KOPT-K1 (cell line): ENCODE measurements around the gene CAPN11.

Source experiments
- H3K27ac ChIP-seq: fragments of 200-600 bp; sonication (generic); 2 replicates; pipeline ENCODE4 v1.5.1; 2016; ENCODE audit warnings: antibody characterized with exemption, mild to moderate bottlenecking, low read depth, low read length; ENCODE audit not compliant: poor library complexity, severe bottlenecking
- H3K36me3 ChIP-seq: fragments of 200-600 bp; sonication (generic); 2 replicates; pipeline ENCODE4 v1.5.1; 2017; ENCODE audit warnings: antibody characterized with exemption, mild to moderate bottlenecking, low read length, moderate library complexity; ENCODE audit not compliant: insufficient read depth
- H3K9me3 ChIP-seq: fragments of 200-600 bp; sonication (generic); 2 replicates; pipeline ENCODE4 v1.5.1; 2017; ENCODE audit warnings: antibody characterized with exemption, low read length, mild to moderate bottlenecking; ENCODE audit not compliant: insufficient read depth, poor library complexity, severe bottlenecking

Gene CAPN11

DNA sequence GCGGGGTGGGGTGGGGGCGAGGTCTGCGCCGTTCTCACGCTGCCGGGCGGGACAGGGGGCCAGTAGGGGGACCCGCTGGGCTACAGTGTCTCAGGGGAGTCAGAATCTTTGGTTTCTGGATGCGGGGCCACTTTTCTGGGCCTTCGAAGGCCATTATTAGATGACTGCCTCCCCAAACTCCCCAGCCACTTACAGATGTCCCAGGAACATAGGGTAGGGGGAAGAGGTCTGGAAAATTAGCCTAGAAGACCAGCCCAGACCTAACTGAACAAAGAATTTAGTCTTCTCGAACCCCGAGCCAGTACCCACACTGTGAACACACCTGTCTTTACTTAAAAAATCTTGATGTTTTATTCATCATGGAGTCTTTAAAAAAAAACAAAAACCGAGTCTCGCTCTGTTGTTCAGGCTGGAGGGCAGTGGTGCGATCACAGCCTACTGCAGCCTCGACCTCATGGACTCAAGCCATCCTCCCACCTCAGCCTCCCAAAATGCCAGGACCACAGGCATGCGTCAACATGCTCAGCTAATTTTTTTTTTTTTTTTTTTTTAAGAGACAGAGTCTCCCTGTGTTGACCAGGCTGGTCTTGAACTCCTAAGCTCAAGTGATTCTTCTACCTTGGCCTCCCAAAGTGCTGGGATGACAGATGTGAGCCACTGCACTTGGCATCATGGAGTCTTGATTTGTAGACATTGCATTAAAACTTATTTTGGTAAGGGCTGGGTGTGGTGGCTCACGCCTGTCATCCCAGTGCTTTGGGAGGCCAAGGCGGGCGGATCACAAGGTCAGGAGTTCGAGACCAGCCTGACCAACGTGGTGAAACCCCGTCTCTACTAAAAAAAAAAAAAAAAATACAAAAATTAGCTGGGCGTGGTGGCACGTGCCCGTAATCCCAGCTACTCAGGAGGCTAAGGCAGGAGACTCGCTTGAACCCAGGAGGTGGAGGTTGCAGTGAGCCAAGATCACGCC is 61.5 kb downstream of the CAPN11 start:
- Histone ChIP-seq H3K9me3 (no peaks in the 10 kb centered on the region), H3K36me3 (no peaks in the 10 kb centered on the region), H3K27ac (peak overlapping the region; percentile 93)

DNA sequence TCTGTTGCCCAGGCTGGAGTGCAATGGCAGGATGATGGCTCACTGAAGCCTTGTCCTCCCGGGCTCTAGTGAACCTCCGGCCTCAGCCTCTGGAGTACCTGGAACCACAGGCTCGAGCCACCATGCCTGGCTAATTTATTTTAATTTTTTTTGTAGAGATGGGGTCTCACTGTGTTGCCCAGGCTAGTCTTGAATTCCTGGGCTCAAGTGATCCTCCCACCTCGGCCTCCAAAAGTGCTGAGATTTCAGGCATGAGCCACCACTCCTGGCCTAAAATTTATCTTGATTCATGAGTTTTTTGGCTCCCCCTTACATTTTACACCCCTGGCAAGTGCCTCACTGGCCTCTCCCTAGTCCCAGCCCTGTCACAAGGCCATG is 62.3 kb downstream of the CAPN11 start:
- H3K36me3 ChIP-seq: peaks cover under 1% of the 10 kb centered on the region; the same call in 1 of the 2 replicates
- H3K27ac ChIP-seq: peak overlapping the region; percentile 65
- no peaks in the 10 kb centered on the region for H3K9me3 ChIP-seq

DNA sequence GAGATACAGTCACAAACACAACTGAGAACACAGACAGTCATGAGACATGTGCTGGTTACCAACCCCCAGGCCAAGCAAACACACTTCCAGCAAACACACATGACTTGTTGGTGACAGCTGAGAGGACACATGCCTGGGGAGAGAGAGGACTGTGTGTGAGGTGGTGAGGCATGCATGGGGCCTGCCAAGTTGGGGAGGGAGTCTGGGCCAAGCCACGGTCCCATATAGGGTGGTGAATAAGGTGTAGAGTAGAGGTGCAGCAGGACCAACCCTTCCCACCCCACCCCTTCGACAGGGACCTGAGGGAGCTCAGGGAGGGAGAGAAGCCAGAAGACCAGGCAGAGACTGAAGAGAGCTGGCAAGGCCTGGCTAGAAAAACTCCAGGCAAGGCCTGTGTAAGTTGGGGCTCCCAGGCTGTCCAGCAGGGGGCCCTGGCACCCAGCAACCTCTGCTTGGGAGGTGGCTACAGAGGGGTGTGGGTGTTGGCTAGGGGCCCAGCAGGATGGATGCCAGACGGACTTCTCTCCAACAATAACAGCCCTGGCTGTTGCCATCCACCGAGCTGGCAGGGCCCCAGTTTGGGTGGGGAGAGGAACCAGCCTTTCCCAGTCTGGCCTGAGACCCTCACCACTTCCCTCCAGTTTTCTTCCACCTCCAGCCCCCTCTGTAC is 62.8 kb downstream of the CAPN11 start:
- H3K36me3 ChIP-seq: peaks cover 5% of the 10 kb centered on the region; the same call in 1 of the 2 replicates
- H3K9me3 ChIP-seq: no peaks in the 10 kb centered on the region
- peak overlapping the region; percentile 65 for H3K27ac ChIP-seq

DNA sequence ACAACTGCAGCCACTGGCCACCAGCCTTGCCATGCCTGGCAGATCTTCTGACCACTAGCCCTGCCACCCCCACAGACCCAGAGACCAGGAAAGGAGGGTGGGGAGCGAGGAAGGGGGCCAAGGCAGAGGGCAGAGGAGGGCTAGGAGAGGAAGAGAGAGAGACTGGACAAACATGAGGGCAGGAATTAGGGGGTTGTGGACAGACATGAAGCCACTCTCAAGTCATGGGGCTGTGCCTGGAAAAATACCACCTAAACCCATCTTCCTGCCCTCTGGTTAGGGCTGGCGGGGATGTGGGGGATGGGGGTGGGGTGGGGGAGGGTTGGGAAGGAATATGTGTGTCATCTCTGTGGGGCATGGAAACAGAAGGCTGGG is 63.3 kb downstream of the CAPN11 start:
- H3K9me3 ChIP-seq: no peaks in the 10 kb centered on the region
- peaks cover 5% of the 10 kb centered on the region for H3K36me3 ChIP-seq
- H3K27ac ChIP-seq: peak overlapping the region; percentile 85

DNA sequence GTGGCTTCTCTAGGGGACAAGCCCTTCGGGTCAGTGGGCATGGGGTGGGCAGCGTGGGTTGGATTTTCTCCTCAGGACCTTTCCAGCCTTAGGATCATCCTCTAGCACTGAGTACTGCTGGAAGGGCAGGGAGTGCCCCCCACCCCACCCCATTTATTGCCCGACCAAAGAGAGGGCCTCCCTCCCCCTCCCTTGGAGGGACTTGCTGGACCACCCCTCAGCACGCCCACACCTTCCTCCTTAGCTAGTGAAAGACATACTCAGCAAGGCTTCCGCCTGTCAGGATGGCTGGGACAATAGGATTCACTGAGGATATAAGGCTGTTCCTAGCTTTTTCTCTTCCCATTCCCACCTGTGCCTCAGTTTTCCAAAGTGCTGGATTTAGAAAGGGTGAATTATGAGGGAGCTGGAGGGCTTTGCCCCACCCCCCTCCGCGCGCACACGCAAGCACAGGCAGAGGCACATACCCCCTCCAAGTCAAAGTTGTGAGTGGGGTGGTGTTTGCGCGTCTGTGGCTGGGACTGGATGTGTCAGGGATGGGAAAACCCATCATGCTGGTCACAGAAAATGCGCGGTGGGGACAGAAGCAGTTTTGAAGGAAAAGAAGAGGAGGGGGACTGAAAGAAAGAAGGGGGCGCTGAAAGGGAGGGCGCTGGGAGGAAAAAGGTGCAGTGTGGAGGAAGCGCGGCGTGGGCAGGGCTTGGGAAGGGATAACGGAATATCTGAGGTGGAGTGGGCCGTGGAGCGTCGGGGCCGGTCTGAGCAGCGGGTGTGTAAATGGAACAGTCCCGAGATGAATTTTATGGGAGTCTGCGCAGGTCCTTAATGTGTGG is 64.1 kb downstream of the CAPN11 start:
- Histone ChIP-seq H3K27ac (peak overlapping the region; percentile 85), H3K36me3 (peaks cover 11% of the 10 kb centered on the region), H3K9me3 (no peaks in the 10 kb centered on the region)

DNA sequence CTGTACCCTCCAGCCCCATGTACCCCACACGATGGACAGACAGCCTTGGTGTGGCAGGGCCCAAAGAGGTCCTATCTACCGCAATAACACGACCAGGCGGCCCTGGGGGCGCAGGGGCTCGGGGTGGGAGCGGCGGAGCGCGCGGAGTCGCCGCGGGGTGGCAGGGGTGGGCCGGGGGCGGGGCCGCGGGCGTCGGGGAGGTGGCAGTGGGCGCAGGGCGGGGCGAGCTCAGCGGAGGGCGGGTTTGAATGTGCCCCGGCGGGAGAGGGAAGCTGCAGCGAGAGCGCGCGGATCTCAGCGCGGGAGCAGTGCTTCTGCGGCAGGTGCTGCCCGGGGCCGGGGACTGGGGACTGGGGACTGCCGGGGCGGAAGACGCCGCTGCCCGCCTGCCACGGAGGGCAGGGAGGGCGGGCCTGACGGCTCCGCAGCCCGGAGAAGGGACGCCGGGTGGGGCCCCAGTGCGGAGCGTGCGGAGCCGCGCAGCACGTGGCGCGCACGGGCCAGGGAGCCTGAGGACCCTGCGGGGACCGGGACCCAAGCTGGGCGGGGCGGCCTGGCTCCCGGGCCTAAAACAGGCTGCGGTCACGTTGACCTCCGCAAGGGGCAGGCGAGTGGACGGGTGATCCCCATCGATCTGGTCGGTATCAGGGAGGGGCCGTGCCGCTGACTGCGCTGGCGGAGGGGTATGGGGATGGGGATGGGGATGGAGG is 64.9 kb downstream of the CAPN11 start, which contains the start of gene SLC29A1:
SLC29A1 (plus strand) TSS at position 277 of the 710 bp plus-strand sequence. CDS start 3,719 bp downstream, outside the sequence.
- Histone ChIP-seq H3K27ac (peak within 1 kb of the TSS; percentile 85), H3K9me3 (no peaks in the 10 kb centered on the region), H3K36me3 (peaks cover 19% of the 10 kb centered on the region)

DNA sequence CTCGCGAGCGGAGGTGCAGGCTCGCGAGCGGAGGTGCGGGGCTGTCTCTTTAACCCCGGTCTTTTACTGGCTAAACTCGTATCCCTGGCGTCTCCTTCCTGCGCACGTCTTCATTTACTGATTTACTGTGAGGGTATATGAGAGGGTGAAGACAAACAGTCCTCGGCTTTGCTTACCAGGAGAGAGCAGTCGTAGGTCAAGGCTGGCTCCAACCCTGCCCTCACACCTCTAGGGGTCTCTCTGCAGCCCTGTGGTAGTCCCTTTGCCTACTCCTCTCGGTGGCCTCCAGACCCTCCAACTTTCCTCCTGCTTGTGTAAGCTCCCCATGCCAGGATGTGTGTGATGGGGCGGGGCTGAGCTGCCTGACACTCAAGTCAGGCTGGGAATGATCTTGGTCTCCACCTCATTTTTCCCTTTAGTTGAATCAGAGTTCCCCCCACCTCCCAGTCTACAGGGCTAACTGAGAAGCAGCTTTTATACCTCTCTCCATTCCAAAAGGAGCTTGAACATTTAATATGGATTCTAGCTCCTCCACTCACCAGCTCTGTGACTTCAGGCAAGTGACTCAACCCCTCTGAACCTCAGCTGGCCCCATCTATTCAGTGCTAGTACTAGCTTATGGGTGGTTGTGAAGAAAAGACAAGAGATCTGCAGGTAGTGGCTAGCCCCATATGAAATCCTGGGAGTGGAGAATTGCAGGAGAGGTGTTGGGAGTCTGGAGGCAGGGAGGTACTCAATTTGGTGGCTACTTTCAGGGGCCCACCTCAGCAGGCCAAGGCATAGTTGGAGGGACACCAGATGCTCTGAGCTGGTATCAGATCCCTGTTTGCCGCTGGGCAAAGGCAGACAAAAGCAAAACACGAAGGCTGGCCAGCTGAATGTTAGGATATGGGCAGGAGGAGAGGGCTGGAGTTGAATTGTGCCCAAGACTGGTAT is 65.7 kb downstream of the CAPN11 start:
- H3K36me3 ChIP-seq: peaks cover 27% of the 10 kb centered on the region
- peak overlapping the region; percentile 85 for H3K27ac ChIP-seq
- no peaks in the 10 kb centered on the region for H3K9me3 ChIP-seq

DNA sequence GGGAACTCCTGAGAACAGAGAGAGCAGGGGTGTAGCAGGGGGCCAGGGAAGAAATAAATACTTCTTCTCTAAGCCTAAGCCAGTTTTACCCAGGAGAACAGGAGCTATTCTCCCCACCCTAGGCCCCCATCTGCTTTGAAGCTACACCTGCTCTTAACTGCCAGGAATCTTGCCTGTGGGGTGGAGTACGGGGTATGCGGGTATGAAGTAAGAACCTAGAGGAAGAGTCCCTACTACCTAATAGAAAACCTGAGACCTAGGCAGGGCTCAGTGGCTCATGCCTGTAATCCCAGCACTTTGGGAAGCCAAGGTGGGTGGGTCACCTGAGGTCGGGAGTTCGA is 66.3 kb downstream of the CAPN11 start:
- Histone ChIP-seq H3K9me3 (no peaks in the 10 kb centered on the region), H3K36me3 (peaks cover 34% of the 10 kb centered on the region), H3K27ac (peak overlapping the region; percentile 85)

DNA sequence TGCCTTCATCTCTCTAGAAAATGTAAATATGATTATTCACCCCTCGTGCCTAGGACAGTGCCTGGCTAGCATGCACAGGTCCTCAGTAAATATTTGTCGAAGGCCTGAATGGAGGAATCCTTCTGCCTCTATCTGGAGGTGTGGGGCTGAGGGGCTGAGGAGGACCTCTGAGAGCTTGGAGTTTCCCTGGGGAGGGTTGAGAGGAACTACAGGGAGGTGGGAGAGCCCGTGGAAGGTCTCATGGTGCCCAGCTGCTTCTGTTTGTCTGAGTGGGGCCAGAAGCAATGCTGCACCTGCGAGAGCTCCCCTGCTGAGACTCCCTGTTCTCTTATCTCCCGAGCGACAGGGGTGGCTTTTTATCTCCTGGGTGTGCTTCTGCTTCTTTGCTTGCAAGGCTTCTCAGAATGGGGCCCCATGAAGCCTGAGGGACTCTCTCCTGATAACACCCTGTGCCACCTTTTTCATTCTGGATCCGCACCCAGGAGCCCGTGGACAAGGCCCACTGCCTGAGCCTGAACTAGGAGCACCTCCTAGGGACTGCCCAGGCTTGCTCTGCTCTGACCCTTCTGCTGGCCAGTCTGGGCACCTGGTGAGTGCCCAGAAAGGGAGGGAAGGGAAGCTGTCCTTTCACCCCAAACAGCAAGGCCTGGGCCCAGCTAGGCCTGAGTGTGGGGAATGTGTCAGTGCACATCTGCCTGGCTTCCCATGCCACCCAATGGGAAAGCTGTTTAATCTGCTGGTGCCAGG is 67.1 kb downstream of the CAPN11 start:
- peaks cover 42% of the 10 kb centered on the region for H3K36me3 ChIP-seq
- H3K9me3 ChIP-seq: no peaks in the 10 kb centered on the region
- H3K27ac ChIP-seq: peak overlapping the region; percentile 85

DNA sequence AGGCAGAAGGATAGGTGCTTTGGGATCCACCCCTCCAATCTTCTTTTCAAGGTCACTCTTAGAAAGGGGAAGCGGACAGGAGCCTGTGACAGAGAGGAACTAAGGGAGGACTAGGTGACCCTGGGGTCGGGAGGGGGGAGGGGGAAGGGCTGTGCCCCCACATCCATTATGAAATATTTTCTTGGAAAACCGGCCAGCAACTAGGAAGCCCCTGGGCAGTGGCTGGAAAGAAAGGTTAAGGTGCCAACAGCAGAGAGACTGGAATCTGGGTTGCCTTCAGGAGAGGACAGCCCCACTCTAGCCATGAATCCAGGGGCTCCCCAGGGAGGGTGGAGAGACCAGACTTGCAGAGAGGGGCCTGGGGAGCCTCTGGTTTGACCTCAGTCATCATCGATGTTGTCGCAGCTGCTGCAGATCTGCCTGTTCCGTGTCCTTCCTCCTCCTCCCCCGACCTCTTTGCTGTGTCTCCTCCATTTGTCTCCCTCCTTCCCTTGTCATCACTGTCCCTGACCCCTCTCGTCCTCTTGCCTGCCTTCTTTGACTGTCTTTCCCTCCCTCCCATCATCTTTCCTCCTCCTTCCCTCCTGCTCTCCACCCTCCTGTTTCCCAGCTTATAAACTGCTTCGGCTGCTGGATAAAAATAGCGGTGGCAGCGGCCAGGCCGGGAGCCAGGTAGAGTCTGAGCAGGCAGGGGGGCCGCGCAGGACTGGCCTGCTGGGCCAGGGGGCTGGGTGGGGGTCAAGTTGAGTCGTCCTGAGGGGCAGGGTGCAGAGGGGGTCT is 67.9 kb downstream of the CAPN11 start:
- H3K27ac ChIP-seq: peak overlapping the region; percentile 85
- H3K9me3 ChIP-seq: no peaks in the 10 kb centered on the region
- H3K36me3 ChIP-seq: peaks cover 50% of the 10 kb centered on the region

DNA sequence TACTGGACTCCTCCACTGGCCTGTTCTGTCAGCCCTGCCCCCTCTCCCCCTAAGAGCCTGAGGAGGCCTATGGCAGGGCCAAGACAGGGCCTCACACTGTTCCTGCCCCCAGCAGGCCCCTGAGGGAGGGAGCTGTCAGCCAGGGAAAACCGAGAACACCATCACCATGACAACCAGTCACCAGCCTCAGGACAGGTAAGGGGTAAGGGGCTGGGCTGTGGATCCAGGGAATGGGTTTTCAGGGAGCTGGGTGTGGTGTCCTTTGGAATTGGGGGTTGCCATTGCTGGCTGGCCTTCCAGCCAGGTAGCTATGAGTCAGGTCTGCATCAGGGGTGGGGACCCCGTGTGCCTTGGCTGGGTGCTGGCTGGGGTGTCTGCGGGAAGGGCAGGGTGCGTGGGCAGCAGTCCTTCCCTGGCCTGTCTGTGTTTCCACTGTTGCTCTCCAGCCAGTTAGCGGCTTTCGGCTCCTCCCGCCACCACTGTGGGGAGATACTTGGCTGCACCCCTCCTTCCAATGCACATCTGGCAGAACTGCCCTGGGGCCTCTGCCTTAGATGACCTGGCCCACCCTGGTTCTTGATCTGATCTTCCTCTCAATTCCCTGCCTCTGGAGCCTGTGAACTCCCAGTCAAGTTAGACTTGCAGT is 68.7 kb downstream of the CAPN11 start:
- peak overlapping the region; percentile 85 for H3K27ac ChIP-seq
- peaks cover 57% of the 10 kb centered on the region for H3K36me3 ChIP-seq
- no peaks in the 10 kb centered on the region for H3K9me3 ChIP-seq

DNA sequence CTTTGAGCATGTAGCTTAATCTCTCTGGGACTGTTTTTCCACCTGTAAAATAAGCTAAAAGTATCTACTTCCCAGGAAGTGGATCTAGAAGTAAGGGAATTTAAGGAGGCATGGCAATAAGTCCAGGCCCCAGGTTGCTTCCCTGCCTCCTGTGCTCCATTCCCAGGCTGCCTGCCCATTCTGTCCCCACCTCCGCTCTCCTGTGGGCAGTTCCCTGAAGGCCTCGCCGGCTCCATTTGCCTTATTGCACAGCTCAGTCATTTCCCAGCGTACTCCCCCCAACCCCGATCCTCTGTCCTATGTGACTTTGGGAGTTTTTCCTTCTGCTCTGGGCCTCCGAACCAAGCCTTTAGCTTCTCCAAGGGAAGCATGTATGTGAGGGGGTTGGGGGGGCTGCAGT is 69.4 kb downstream of the CAPN11 start:
- Histone ChIP-seq H3K36me3 (peaks cover 65% of the 10 kb centered on the region), H3K27ac (no peak overlapping the region), H3K9me3 (no peaks in the 10 kb centered on the region)
